NCI-H82 (cell line): ENCODE results near the gene SRPRA.
A peak's percentile ranks its signal among the peaks of the same experiment; 100 is the strongest.

Experiments used
- DNase-seq: peaks from one replicate; lab custom pipeline; 2025; lab: John Stamatoyannopoulos, UW

Gene SRPRA

DNA sequence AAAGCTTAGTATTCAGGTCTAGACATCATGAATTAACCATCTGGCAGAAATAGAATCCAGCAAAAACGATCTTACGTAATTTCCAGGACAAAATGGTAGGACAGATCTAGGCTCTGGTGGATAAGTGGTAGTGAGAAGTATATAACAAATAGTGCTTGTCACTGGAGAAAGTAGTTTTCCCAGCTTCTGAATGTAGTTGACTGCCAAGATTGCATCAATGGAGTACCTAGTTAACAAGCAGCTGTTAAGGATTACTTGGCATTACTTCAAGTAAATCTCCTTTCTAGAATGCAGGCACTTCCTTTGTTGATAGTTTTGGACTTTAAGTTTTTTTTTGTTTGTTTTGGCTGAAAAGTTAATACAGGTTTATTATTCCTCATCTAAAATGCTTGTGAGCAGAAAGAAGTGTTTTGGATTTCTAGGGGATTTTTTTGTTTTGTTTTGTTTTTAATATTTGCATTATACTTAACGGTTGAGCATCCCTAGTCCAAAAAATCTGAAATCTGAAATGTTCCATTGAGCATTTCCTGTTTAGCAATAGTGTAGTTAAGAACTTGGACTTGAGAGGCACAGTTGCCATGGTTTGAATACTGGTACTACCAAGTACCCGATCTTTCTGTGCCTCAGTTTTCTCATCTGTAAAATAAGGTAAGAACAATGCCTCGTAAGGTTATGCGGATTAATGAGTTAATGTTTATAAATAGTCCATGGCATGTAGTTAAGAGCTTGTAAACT, 36.8 kb downstream of the SRPRA start:
- peak; percentile 64 for DNase-seq

DNA sequence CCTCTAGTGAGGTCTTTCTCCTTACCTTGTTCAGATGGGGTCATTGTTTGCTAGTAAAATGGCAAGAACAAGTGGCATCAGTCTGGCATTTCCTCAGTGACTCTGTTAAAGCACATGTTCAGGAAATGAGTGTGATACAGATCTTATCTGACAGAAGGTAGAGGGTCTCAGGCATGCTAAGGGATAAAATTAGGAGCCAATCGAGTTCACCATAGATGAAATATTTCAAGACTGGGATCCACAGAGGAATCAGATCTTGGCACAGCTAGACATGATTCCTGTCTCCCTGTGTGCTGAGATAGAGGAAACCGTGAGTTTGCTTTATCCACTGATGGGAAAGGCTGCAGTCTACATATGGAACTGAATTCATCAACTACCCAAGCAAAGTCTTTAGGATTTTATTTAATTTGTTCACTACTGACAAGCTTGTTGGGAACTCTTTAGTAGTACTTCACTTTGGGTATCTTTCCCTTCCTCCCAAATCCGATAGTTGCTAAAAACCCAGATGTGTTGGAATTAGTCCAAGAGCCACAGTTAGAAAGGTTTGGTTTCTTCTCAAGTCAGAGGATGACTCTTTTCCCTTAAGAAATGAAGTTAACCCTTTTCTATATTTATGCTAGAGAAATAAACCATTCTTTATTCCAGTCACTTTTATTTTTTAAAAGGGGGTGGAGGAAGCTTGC, 38.7 kb downstream of the SRPRA start:
- no peak for DNase-seq

DNA sequence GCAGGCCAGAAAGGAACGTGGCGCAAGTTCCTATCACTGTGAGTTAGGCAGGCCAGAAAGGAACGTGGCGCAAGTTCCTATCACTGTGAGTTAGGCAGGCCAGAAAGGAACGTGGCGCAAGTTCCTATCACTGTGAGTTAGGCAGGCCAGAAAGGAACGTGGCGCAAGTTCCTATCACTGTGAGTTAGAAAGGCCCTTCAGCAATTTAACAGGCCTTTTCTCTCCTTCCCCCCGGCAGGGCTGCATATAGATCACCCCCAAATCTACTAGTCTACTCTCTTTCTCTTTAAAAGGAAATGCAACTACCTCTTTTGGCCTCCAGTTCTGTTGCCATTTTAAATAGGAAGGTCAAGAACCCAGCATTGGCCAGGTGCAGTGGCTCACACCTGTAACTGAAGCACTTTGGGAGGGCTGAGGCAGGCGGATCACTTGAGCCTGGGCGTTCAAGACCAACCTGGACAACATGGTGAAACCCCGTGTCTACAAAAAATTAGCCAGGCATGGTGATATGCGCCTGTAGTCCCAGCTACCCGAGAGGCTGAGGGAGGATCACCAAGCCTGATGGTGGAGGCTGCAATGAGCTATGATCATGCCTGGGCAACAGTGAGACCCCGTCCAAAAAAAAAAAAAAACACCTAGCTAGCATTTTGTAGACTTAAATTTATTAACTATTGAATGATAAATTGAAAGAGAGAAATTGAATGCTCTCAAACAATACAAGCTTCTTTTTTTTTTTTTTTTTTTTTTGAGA, 42.2 kb downstream of the SRPRA start:
- DNase-seq: no peak

DNA sequence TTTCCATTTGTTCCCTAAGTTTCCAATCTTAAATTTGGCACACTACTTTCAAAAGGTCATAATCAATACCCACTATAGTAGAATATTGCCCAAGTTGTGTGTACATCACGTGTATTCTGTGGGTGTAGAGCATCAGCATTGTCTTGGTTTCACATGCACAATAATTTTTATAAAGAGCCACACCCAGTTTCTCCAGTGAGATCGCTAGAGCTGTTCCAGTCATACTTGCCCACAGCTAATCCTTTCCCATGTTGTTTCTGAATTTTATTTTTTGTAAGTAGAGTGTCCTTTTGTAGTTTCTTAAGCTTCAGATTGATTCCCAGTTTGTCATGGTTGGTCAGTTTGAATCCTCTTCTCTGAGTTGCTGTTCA, 43.4 kb downstream of the SRPRA start:
- no peak for DNase-seq

GRCh38 chr11:126224647-126225294, 43.9 kb downstream of the SRPRA start:
- DNase-seq: no peak

DNA sequence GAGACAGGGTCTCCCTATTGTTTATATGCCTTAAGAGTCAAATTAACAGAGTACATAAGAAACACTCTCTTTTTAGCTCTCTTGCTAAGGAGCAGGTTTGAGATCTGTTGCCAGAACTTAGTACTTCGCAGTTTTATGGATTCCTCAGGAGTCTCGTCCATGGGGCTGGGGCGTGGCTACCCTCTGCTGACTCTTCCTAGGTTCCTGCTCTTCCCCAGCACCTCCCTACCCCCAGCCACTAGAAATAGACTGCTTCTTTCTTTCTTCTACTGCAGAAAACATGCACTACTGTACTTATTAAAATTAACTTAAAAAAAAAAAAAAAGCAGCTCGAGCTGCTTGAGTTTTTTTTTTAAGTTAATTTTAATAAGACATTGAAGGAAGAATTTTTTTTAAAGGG, 49.1 kb downstream of the SRPRA start:
- DNase-seq: no peak

DNA sequence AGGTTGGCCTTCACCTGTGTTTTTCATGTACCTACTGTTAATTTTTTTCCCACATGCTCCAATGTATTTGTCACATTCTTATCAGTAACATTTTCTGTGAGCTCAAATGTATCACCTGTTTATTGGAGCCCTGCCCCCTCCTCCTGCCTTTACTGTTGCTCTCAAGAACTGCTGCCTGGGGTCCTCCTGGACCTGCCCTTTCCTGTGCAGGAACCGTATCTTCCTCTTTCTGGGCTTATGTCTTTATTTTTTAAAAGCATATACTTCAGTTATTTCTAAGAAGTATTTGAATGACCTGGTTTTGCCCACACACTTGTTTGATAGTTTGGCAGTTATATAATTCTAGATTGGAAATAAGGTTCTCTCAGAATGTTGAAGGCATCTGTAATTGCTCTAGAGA, 51.2 kb downstream of the SRPRA start:
- no peak for DNase-seq

- no peak for DNase-seq
Measured at GRCh38 chr11:126216526-126217305, 52.0 kb downstream of the SRPRA start.

DNA sequence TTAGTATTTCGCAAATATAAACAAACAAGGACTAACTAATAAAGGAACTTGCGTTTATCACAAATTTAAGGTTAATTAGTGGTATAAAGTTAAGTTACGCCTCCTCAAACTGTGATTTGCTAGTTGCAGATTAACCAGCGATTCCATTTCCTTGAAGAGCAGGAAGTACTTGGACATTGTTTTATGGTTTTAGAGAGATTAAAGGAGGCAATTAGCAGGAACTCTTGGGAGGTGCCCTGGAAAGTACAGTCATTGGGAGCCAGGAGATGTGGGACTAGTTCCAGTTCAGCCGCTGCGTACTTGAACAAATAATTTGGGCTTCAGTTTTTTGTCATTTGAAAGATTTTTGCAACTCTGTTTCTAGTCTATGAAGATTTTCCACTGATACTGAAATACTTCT, 53.9 kb downstream of the SRPRA start:
- DNase-seq: no peak

DNA sequence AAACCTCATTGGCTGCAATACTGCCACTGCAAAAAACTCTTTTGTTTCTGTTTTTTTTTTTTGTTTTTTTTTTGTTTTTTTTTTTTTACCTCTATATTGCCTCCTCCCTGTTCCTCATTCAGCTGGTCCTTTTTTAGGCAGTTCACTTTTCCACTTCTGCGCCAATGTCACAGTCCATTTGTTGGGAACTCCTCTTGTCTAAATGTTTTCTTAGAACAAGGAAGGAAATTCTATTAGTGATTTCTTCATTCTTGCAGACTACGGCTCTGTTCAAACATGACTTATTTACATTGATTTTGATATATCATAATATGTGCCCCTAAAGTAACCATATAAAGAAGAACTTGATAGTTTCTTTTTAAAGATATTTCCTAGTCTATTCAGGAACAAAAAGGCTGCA, 54.3 kb downstream of the SRPRA start:
- no peak for DNase-seq
